ENCODE measurements around the gene CDC42SE2.
A peak's percentile ranks its signal among the peaks of the same experiment; 100 is the strongest.

GRCh38 chr5:131264451-131265099 is 722 bp downstream of the CDC42SE2 start:
- TF ChIP-seq TEAD4 (IDR thresholded peaks at IDR 0.05) = no peak
- 0 out of 2 replicates have a peak, but pooled peaks have one; percentile 7 for TF ChIP-seq TAF1 (IDR thresholded peaks at IDR 0.05; ENCODE audit: low read depth)
- TF ChIP-seq CREB1 (IDR thresholded peaks at IDR 0.05; ENCODE audit: low read depth) = no peak
